HG02970 (cell line): ENCODE data around the gene ZNF324B.
"Not testable (repeated sequence)": the region's sequence is repeated elsewhere in the genome, so short reads cannot be mapped to it uniquely, and the experiment has no call there.

ENCODE experiments used
- ATAC-seq: cut with Tn5 transposase; IDR thresholded peaks from one replicate; pipeline ENCODE4 v1.9.1; 2021; ENCODE audit warnings: mild to moderate bottlenecking, moderate library complexity, moderate number of reproducible peaks; ENCODE audit not compliant: unreplicated experiment, low FRiP score

ZNF324B gene

GRCh38 chr19:58477871-58478270 lies 26.4 kb downstream of the ZNF324B start:
- ATAC-seq: no peak

GRCh38 chr19:58479303-58479702 lies 27.9 kb downstream of the ZNF324B start:
- ATAC-seq: no peak

GRCh38 chr19:58479736-58480480 lies 28.5 kb downstream of the ZNF324B start:
- ATAC-seq: no peak

GRCh38 chr19:58480481-58480830 lies 29.0 kb downstream of the ZNF324B start:
- ATAC-seq: no peak

- ATAC-seq: no peak
These were observed 29.4 kb downstream of the ZNF324B start for GRCh38 chr19:58480831-58481230.

- no peak for ATAC-seq
These were observed 30.9 kb downstream of the ZNF324B start for GRCh38 chr19:58482372-58482771.

GRCh38 chr19:58483776-58484175 lies 32.4 kb downstream of the ZNF324B start:
- no peak for ATAC-seq

GRCh38 chr19:58484349-58484748 lies 32.9 kb downstream of the ZNF324B start:
- not testable (repeated sequence) for ATAC-seq

- ATAC-seq: no peak
These were observed 40.0 kb downstream of the ZNF324B start for GRCh38 chr19:58491393-58491792.

- ATAC-seq: no peak
These were observed 40.8 kb downstream of the ZNF324B start for GRCh38 chr19:58492265-58492664.

- ATAC-seq: no peak
These were observed 46.3 kb downstream of the ZNF324B start for GRCh38 chr19:58497634-58498170.

- ATAC-seq: peak; percentile 15
These were observed 47.0 kb downstream of the ZNF324B start for GRCh38 chr19:58498316-58499020.

- ATAC-seq: peak; percentile 87
These were observed 47.9 kb downstream of the ZNF324B start for GRCh38 chr19:58499021-58499927.

GRCh38 chr19:58500242-58500641 lies 48.8 kb downstream of the ZNF324B start:
- no peak for ATAC-seq
